SW 1271 (cell line): ENCODE results near the gene PDK1.
A peak's percentile ranks its signal among the peaks of the same experiment; 100 is the strongest.
"Not testable (repeated sequence)": the region's sequence is repeated elsewhere in the genome, so short reads cannot be mapped to it uniquely, and the experiment has no call there.

Experiments used
- DNase-seq, 2 experiments: peaks; one replicate each; lab custom pipeline; 2025; lab: John Stamatoyannopoulos, UW

The PDK1 gene

DNA sequence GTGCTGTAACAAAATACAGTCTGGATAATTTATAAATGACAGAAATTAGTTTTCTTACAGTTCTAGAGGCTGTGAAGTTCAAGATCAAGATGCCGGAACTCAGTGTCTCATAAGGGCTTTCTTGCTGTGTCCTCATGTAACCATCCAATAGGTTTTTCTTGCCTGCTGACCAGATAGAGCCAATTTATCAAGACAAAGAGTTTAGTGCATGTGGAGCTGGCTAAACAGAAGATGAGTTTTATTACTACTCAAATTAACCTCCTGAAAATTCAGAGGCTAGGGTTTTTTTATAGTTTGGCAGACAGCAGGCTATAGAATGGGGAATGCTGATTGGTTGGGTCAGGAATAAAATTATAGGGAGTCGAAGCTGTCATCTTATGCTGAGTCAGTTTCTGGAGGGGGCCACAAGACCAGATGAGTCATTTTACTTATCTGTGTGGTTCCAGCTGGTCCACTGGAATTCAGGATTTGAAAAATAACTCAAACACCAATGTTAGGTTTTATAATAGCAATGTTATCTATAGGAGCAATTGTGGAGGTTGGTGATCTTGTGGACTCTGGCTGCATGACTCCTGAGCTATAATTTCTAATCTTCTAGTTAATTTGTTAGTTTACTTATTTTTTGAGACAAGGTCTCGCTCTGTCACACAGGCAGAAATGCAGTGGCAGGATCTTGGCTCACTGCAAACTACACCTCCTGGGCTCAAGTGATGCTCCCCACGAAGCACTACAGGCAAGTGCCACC lies 3.2 kb upstream of the PDK1 start:
- peak in 1 of 2 experiments; percentile 17 for DNase-seq

DNA sequence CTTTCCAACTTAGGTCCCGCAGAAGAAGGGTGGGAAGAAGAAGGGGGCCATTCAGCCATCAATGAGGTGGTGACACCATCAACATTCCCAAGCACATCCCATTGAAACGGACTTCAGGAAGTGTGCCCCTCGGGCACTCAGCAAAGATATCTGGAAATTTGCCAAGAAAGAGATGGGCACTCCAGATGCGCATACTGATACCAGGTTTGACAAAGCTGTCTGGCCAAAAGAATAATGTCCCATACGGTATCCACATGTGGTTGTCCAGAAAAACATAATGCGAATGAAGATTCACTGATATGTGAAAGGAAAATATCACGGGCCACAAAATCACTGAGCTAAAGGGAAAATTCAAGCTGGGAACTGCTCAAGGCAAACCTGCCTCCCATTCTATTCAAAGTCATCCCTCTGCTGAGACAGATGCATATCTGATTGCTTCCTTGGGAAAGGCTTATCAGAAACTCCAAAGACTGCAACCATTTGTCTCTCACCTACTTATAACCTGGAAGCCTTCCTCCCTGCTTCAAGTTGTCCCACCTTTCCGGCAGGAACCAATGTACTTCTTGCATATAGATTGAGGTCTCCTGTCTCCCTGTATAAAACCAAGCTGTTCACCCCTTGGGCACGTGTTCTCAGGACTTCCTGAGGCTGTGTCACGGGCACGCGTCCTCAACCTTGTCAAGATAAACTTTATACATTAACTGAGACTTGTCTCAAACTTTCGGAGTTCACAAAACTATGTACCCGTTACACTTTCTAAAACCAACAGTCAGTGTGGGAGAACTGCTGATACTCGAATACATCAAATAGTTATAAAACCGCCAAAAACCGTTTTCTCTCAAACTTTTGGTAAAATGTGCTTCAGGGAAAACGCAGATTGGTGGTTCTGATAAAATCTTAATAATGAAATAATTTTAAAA lies 1.3 kb upstream of the PDK1 start:
- DNase-seq, result no peak

DNA sequence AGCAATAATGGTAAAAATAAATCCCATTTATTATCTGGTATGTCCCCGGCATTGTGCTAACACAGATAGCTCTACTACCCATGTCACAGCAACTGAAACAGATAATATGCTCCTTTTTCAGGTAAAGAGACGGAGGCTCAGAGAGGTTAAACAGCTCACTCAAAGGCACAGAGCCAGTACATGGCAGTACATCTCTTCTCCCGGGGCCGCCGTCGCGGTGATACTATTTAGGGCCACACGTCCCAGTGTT lies 693 bp upstream of the PDK1 start:
- no peak for DNase-seq

DNA sequence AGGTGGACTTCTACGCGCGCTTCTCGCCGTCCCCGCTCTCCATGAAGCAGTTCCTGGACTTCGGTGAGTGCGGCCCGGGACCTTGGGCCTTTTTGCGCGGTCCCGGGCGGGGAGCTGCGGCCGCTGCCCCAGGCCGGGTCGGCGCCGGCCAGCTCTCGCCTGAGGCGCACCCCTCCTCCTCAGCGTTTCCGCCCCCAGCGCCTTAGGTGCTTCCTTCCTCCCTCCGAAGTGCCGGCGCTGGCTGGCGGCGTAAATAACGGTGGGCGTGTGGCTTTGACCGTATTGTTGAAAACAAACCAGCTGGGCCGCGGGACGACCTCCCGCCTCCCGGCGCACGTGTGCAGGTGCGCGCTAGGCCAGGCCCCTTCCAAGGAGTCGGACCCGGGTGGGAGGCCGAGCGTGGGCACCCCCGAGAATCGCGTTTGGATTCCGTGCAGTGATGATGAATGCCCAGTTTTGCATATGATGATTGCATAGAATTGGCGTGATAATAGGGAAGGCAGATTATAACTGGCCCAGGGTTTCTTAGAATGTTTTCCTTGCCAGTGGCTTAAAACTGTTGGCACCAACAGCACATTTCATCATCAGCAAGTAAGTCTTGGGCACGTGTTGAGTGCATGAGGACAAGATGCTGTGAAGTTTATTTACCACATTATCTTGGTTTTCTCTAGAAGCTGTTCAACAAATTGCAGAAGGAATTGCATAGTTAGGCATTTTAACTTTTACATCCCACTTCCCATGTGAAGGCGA lies 569 bp downstream of the PDK1 start:
- peak in 1 of 2 experiments; percentile 65 for DNase-seq

DNA sequence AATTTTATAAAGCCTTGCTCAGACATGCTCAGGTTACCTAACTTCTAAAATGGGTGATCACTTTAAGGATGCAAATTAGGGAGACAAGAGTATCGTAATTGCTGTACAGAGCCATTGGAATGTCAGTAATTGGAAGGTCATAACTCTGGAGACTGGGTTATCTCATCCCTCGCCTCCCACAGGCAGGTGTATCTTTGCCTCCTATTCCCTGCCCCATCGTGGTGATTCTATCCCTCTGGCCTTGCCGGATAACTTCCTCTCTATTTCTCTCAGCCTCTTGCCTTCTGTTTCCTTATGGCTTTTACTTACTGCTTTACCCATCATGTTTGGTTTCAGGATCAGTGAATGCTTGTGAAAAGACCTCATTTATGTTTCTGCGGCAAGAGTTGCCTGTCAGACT lies 2.5 kb downstream of the PDK1 start:
- no peak for DNase-seq

DNA sequence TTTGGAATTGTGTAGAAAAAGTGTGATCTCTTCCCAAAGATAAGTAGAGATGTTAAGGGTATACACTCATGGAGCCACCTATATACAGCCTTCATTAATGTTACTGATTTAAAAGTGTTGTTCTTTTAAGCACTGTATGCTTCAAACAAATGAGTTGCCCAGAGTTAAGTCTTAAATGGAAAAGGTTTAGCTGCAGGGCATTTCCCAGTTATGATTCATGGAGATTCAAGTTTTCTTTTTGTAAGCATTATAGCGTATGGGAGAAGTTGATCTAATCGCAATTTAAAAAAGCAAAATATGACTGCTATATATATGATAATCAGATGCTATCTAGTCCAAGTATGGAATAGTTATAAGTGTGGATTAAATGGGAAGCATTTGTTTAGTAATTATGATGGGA lies 4.8 kb downstream of the PDK1 start:
- no peak for DNase-seq

DNA sequence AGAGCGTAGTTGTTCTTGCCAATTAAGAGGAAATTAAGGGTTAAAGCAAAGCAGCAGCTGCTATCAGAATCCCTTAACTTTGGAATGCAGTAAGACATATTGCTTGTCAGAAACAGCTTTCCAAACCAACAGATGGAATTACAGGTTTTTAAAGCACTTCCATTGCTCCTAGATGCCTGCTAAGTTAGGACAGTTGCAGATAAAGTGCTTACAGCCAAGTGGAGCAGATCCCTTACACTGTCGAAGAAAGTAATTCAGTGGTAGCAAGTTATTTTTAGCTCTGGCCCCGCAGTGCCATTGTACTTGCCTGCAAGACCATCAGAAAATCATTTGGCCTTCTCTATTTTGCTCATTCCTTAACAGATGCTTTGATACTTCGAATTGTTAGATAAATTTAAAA lies 5.4 kb downstream of the PDK1 start:
- no peak for DNase-seq

DNA sequence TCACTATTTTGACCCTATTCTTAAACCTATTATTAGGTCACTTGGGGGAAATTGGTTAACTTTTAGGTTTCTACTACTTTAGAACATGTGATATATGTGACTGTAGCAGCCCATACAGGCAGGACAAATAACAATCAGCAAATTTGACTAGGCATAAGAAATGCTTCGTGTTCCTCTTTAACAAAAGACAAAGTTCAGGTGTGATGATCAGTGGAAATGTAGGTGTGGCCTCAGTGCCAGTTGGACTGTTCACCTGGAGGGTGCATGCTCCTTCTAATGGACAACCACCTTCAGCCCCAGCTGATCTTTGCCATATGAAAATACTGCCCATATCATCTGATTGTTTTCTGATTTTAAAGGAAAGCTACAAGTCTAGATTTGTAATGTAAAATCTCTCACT lies 6.4 kb downstream of the PDK1 start:
- no peak for DNase-seq

DNA sequence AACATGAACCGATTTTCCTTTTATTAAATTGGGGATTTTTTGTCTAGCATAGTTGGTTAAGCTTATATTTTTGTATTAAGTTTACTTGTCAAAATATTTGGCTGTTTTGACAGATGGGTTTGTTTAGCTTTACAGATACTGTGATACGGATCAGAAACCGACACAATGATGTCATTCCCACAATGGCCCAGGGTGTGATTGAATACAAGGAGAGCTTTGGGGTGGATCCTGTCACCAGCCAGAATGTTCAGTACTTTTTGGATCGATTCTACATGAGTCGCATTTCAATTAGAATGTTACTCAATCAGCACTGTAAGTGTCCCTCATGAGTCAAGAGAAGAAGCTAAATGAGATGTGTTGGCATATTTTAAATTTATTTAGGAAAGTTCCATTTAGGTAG lies 8.5 kb downstream of the PDK1 start:
- no peak for DNase-seq

DNA sequence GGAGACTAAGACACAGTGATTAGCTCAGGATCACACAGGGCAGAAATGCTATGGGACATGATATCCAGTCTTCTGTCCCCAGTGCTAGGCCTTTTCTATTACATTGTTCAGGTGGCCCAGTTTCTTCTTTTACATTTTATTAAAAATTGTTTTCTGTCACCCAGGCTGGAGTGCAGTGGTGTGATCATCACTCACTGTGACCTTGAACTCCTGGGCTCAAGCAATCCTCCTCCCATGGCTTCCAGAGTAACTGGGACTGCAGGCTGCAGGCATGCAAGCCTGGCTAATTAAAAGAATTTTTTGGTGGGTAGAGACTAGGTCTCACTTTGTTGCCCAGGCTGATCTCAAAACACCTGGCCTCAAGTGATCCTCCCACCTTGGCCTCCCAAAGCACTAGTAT lies 15.4 kb downstream of the PDK1 start:
- DNase-seq, result no peak

DNA sequence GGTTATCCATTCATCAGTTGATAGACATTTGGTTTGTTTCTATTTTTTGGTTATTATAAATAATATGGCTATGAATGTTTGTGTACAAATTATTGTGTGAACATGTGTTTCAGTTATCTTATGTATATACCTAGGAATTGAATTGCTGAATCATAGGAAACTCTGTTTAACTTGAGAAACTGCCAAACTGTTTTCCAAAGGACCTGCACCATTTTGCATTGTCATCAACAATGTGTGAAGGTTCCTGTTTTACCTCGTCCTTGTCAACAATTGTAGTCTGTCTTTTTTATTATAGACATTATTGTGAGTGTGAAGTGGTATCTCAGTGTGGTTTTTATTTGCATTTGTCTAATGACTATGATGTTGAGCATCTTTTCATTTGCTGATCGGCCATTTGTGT lies 17.1 kb downstream of the PDK1 start:
- no peak for DNase-seq

DNA sequence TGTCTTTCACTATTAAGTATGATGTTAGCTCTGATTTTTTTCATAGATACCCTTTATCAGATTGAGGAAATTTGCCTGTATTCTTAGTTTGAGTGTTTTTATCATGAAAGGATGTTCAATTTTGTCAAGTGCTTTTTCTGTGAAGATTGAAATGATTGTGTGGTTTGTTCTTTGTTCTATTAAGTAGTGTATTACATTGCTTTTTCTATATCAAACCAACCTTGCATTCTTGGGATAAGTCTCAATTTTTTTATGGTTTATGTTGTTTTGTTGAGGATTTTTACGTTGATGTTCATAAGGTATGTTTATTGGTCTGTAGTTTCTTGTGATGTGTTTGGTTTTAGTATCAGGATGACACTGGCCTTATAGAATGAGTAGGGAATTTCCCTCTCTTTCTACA lies 19.1 kb downstream of the PDK1 start:
- no peak for DNase-seq

DNA sequence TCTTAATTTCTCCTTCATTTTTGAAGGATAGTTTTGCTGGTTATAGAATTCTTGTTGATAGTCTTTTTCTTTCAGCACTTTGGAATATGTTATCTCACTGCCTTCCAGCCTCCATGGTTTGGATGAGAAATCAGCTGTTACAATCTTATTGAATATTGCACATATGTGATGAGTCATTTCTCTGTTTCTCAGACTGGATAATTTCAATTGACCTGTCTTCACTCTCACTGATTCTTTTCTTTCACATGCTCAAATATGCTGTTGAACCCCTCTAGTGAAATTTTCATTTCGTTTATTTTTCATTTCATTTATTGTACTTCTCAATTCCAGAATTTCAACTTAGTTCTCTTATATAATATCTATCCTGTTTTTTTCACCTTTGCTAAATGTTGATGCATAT lies 22.2 kb downstream of the PDK1 start:
- DNase-seq, result no peak

DNA sequence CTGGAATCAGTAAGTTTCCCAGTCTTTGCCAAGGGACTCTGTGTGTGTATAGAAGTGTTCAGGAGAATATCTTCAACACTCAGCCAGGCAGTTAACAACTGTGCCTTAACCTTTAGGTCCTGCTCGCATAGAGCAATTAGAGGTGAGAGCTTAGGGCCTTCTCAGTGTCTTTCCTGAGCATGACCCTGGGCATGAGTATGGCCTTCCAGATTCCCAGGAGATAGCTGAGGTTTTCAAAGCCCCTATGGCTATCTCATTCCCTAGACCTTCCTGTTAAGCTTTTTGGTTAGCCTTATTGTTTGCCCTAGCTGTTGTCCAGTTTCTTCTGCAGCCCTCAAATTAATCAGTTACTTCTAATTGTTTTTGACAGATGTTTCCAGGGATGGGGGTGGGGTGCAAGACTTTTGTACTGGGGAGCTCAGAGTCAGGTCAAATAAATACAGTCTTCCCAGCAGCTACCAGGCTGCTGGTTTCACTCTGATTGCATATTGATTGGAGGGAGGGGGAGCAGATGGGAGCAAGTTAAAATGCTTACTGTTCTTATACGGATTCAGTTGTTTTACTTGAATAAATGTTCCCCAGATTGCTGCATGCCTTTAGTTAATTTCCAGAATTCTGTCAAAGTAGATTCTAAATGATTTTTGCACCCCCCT lies 23.1 kb downstream of the PDK1 start:
- no peak for DNase-seq

DNA sequence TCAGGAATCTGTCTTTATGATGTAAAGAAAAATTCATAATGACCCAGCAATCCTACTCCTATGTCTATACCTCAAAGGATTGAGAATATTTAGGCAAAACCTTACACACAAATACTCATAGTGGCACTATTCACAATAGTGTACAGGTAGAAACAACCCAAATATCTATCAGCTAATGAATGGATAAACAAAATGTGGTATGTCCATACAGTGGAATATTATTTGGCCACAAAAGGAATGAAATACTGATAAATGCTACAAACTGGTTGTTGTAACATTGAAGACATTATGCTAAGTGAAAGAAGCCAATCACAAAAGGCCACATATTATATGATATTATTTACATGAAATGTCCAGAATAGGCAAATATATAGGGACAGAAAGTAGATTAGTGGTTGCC lies 24.7 kb downstream of the PDK1 start:
- DNase-seq, result no peak

DNA sequence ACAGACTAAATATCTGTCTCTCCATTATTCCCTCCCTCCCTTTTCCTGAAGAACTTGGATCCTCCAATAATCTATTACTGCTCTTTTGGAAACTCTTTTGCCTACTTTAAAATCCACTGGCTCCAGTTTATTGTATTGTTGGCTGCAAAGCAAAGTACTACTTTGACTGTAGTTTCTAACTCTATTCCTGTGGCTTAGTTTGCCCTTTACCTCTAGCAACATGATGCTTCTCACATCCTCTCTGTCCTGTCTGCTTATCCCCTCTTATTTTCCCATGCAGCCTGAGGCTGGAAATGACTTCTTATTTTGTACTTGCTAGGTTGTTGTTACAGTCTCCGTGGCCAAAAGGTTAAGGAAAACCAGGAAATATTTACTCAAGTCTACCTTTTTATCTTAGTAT lies 26.8 kb downstream of the PDK1 start:
- DNase-seq, result no peak

DNA sequence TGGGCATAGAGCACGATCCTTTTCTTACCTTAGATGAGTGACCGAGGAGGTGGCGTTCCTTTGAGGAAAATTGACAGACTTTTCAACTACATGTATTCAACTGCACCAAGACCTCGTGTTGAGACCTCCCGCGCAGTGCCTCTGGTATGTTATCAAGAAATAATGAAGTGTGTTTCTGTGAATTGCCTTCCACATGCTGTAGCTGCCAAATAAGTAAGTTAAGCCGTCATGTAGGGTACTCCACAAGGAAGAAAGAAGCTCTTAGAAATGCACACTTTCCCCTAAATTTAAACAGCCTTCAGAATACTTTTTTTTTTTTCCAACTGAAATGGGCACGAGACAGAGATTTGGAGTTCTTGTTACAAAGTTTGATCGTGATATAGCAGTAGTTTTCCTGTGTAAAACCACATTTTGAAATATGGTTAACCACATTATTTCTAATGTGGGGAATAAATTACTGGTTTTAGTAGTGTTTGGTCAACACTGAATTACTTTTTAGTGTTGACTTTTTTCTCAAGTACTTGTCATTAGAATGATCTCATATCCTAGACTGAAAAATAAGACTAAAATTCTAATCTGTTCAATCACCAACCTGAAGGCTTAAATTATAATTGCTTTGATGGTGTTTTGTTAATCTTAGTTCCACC lies 30.5 kb downstream of the PDK1 start:
- no peak for DNase-seq

DNA sequence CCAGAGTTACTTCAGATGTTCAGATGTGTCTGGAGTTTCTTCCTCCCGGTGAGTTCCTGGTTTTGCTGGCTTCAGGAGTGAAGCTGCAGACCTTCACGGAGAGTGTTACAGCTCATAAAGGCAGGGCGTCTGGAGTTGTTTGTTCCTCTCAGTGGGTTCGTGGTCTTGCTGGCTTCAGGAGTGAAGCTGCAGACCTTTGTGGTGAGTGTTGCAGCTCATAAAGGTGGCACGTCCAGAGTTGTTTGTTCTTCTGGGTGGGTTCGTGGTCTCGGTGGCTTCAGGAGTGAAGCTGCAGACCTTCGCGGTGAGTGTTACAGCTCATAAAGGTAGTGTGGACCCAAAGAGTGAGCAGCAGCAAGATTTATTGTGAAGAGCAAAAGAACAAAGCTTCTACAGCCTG lies 31.3 kb downstream of the PDK1 start:
- DNase-seq, result not testable (repeated sequence)

DNA sequence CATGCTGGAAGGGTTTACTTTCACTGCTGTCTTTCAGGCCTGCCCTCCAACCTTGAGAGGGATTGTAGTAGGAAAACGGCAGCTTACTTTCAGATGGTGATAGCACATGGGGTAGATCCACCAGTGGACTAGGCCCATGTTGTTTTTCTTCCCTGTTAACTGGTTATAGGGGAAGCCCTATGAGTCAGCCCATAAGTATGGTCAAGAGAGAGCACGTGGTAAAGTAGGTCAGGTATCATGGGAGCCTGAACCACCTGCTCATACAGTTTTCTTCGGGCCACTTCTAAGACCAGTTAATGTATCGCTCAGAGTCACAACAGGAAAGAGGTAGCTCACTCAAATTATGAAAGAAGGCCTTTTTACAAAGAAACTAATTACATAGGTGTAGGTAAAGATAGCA lies 33.0 kb downstream of the PDK1 start:
- no peak for DNase-seq

DNA sequence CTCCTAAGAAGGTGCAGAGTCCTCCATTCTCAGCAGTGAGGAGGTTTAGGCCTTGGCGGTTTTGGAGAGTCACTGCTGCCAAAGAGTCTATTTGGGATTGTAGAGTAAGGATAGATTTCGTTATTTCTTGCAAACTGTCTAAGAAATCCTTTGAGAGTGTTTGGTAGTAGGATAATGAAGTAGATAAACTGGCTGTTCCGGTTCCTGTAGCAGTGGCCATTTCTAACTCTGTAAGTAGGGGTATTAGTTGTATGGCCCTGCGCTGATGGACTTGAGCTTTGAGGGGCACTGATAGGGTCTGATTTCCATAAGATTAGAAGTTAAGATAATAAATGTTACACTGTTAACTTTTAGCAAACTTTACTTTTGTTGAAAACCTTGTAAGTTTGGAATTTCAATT lies 35.5 kb downstream of the PDK1 start:
- not testable (repeated sequence) for DNase-seq

DNA sequence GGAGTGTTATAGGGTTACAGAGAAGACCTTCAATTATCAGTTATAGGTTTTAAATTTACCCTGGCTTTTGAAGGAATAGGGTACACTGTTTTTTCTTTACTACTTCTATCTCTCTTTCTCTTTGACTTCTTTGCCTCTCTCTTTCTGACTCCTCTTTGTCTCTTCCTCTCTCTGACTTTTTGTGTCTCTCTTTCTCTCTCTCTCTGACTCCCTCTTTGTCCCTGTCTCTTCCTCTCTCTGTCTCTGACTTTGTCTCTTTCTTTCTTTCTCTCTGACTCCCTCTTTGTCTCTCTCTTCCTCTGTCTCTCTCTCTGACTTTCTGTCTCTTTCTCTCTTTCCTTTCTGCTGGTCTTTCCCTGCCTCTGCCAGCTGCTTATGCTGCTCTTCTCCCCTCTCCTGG lies 36.3 kb downstream of the PDK1 start:
- not testable (repeated sequence) for DNase-seq

DNA sequence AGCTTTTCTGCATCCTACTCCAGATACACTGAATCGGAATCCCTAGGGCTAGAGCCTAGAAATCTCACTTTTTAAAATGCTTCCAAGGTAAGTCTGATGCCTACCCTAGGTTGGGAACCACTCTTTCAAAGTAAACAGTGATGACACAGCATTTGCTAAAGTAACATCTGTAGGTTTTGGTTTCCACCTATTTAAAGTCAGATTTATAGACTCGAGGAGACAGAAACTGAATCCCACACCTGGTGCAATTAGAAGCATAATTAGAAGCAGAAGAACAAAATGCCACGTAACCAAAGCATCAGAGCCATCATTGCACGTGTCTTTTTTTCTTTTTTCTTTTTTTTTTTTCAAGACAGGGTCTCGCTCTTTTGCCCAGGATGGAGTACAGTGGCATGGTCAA lies 40.9 kb downstream of the PDK1 start:
- DNase-seq, result no peak
